DMS153 treated with DMSO at 0.1 percent for 48 hours (cell line): ENCODE results near the gene CD247.

ENCODE experiments used
- DNase-seq: peaks from one replicate; lab custom pipeline; 2025; ENCODE audit not compliant: unreplicated experiment; lab: John Stamatoyannopoulos, UW

The CD247 gene

GRCh38 chr1:167440776-167441175, 77.6 kb downstream of the CD247 start:
- no peak for DNase-seq

GRCh38 chr1:167440345-167440744, 78.0 kb downstream of the CD247 start:
- no peak for DNase-seq

- DNase-seq, result peak; percentile 58
Measured at GRCh38 chr1:167439301-167439988, 78.9 kb downstream of the CD247 start.

GRCh38 chr1:167438171-167439138, 79.9 kb downstream of the CD247 start:
- DNase-seq, result no peak

- DNase-seq, result no peak
Measured at GRCh38 chr1:167435484-167435883, 82.8 kb downstream of the CD247 start.

- DNase-seq, result no peak
Measured at GRCh38 chr1:167434306-167434705, 84.0 kb downstream of the CD247 start.

- DNase-seq, result no peak
Measured at GRCh38 chr1:167433884-167434283, 84.4 kb downstream of the CD247 start.

- no peak for DNase-seq
Measured at GRCh38 chr1:167432780-167433179, 85.5 kb downstream of the CD247 start.

- no peak for DNase-seq
Measured at GRCh38 chr1:167431909-167432650, 86.2 kb downstream of the CD247 start.

GRCh38 chr1:167431261-167431908, 86.9 kb downstream of the CD247 start:
- DNase-seq, result peak; percentile 8

GRCh38 chr1:167430849-167431242, 87.5 kb downstream of the CD247 start:
- DNase-seq, result no peak

- DNase-seq, result no peak
Measured at GRCh38 chr1:167430134-167430848, 88.0 kb downstream of the CD247 start.

GRCh38 chr1:167429612-167430011, 88.7 kb downstream of the CD247 start:
- DNase-seq, result no peak

- no peak for DNase-seq
Measured at GRCh38 chr1:167428395-167428794, 89.9 kb downstream of the CD247 start.

GRCh38 chr1:167427848-167428247, 90.5 kb downstream of the CD247 start:
- no peak for DNase-seq

- DNase-seq, result no peak
Measured at GRCh38 chr1:167426716-167427115, 91.6 kb downstream of the CD247 start.

GRCh38 chr1:167425482-167425881, 92.8 kb downstream of the CD247 start:
- DNase-seq, result no peak

- no peak for DNase-seq
Measured at GRCh38 chr1:167423684-167424619, 94.4 kb downstream of the CD247 start.

GRCh38 chr1:167420510-167420909, 97.8 kb downstream of the CD247 start:
- DNase-seq, result no peak
